NCI-H460 (cell line): Measurements from ENCODE around the gene LSAMP. TPM values are rescaled to one million over a fixed set of nuclear protein-coding genes. Genes with fewer than 3 reads are reported as not detected.
"Not testable (repeated sequence)": the region's sequence is repeated elsewhere in the genome, so short reads cannot be mapped to it uniquely, and the experiment has no call there.

ENCODE experiments used
- DNase-seq: peaks from one replicate; pipeline ENCODE4 v3.0.0-alpha.2; 2016; ENCODE audit warnings: low read depth; ENCODE audit errors: extremely low read depth
- total RNA-seq: library from RNA; depleted of rRNA; stranded (reverse); fragments of >200 nt; shearing (Covaris generic); gene quantifications from 2 replicates; pipeline ENCODE4 v1.2.3, GENCODE V29; 2014

The LSAMP gene
- total RNA-seq, 1 experiment from 2014 or later = 11.5 TPM

DNA sequence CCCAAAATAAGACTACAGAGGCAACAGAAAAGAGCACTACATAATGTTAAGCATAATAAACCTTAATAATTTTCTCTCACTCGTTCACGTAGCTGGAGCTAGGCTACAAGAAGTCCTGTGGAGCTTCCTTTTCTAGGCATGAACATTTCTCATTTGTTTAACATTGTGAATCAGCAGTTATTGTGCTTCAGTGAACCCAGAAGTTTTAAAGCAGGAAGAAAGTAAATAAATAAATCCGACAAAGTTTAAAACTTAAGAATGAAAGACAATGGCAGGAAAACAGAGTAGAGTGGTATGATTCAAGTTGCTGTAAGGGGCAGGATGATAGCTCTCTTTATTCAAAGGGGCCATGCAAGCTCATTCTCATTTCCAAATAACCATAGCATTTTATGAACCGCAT, 191.8 kb downstream of the LSAMP start:
- DNase-seq = peak; percentile 0

DNA sequence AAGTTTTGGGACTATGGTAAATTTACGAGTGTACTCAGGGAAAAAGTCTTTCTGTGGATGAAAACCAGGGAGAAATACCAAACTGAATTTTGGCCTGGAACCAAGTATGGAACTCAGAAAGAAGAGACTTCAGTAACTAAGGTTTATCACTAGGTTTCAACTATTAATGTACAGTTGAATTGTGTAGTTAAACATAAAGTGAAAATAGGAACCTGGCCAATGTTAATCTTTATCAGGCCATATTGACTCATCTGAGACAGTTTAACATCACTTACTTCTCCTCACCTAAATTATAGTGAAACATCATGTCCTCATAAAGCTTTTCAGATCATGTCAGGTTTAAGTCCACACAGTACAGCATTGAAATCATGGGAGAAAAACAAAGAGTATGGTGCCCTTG, 197.7 kb downstream of the LSAMP start:
- DNase-seq = no peak

- no peak for DNase-seq
These were observed 198.8 kb downstream of the LSAMP start for GRCh38 chr3:116246406-116246980.

DNA sequence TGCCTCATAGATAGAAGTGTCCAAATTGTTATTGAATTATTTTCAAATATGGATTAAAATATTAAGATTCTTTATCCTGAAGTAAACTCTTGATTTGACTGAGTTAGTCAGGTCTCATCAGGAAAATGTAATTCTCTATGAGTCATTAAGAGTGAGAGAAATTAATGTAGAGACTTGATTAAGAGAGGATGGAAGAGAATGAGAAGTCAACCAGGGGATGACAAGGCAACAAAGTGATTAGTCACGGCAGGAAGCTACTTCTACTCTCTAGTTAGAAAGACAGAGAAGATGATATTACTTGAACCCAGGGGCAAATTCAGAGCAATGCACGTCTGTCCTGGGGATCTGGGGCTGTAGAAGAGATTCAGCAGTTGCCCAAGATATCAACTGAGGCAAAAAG, 202.5 kb downstream of the LSAMP start:
- no peak for DNase-seq

- DNase-seq = no peak
These were observed 203.6 kb downstream of the LSAMP start for GRCh38 chr3:116241677-116242076.

- DNase-seq = no peak
These were observed 205.0 kb downstream of the LSAMP start for GRCh38 chr3:116240261-116240660.

DNA sequence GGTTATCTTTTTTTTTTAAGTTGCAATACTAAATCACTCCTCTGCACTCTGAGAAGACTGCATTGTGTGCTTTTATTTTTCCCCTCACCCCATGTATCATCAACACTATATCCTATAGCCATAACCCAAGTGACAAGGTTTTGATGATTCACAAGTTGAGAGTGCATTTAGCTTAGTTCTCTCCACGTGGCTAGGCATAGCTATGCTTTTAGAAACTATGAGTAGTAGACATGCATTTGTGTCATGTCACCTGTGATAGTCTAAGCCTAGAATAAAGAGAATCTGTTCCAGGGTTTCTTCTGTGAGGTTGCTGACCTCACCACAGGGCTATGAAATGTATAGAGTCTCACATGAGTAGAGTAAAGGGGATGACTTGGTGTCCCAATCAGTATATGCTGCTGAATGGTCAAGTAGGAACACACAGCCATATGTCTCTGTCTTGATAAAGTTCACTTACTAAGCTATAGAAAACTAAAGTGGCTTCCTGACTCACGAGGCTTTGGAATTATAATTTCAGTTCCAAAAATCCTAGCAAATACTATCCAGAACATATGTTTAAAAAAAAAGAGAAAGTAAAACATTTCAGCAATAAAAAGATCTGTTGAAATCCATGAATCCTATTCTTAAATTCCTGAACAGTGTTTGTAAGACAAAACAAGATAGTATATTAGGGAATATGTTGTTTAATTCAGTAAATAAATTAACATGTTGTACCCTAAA, 206.3 kb downstream of the LSAMP start:
- DNase-seq = no peak

DNA sequence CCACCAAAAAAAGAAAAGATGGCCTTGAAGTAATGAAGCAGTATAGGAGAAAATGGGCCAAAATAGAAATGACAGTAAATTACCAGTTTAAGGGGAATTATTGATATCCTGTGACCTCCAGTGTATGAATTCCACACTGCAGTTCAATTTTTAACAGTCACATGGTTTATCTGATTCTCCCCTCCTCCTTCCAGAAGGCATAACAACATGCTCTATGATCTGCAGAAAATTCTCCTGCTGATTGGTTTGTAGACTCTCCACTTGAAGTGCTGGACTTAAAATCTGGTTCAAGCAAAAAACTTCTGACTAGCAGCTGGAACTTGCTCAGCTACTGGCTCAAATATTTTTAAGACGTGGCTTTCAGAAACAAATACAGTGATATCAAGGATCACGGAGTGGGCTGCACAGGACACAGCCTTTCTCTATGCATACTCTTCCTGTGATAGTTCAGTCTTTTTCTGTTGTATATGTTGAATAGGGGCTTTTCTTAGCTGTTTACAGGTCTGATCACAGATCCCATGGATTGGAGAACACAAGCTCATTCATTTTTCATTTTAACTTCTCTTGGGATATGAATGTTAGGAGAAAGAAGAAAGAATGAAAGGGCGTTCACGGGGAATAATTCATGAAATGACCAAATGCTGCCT, 211.5 kb downstream of the LSAMP start:
- no peak for DNase-seq

DNA sequence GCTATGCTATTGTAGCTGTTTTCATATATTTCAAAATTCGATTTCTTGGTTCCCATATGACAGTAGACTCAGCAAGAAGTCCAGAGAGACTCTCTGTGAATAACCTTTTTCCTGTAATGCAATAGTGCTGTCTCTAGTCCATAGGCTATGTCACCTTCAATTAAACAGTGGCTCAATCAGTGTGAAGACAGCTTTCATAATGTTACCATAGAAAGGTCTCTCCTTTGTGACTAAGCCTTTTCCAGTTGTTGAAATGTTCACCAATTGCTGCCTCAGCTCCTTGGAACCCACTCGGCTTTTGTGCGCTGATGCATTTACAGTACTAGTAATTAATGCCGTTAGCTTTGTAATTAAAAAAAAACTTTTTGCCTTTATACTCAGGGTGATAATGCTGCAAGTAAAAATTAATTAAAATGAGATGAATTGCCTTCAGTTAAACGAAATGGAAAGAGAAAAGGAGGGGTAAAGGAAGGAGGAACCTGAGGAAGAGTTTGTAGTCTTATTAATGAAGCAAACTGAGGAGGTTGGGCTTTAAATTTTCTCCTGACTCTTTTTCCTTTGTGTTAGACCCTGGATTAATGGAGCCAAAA, 214.8 kb downstream of the LSAMP start:
- DNase-seq = no peak

- no peak for DNase-seq
These were observed 219.0 kb downstream of the LSAMP start for GRCh38 chr3:116226266-116226665.

GRCh38 chr3:116216761-116217160, 228.5 kb downstream of the LSAMP start:
- DNase-seq = no peak

GRCh38 chr3:116211901-116212300, 233.4 kb downstream of the LSAMP start:
- no peak for DNase-seq

DNA sequence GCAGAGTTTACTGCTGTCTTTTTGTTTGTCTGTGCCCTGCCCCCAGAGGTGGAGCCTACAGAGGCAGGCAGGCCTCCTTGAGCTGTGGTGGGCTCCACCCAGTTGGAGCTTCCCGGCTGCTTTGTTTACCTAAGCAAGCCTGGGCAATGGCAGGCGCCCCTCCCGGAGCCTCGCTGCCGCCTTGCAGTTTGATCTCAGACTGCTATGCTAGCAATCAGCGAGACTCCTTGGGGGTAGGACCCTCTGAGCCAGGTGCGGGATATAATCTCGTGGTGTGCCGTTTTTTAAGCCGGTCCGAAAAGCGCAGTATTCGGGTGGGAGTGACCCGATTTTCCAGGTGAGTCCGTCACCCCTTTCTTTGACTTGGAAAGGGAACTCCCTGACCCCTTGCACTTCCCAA, 236.5 kb downstream of the LSAMP start:
- DNase-seq = not testable (repeated sequence)

- no peak for DNase-seq
These were observed 244.2 kb downstream of the LSAMP start for GRCh38 chr3:116200956-116201690.

DNA sequence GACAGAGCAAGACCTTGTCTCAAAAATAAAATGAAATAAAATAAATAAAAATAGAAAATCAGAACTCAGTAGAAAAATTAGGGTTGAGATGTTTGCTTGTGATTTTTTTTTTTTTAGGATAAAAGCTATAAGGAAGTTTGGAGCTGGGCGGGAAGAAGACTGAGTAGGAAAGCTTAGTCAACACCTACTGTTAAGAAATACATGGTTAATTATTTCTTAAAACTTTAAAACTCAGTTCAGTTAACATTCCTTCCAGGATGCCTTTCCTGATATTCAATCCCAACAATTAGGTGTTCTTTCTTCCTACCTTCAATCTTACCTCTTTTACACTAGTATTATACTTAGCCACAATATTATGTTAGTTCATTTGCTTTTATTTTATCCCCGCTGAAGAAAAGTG, 246.2 kb downstream of the LSAMP start:
- DNase-seq = no peak

- no peak for DNase-seq
These were observed 247.2 kb downstream of the LSAMP start for GRCh38 chr3:116198087-116198486.

DNA sequence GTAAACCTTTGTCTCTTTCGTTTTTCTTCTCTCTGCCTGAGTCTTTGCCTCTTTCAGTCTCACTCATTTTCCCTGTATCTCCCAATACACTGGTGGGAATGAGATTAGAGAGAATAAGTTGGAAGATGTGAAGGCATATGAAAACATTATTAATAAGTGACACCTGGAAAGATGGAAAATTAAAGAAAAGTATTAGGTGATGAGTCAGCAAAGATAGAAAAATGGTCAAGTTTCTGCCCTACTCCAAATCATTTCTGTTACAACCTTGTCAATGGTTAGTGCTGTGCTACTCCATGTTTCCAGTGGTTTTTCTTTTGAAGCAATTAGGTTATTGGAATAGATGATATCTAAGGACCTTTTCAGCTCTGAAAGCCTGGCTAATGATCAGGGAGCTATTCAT, 252.8 kb downstream of the LSAMP start:
- DNase-seq = no peak

DNA sequence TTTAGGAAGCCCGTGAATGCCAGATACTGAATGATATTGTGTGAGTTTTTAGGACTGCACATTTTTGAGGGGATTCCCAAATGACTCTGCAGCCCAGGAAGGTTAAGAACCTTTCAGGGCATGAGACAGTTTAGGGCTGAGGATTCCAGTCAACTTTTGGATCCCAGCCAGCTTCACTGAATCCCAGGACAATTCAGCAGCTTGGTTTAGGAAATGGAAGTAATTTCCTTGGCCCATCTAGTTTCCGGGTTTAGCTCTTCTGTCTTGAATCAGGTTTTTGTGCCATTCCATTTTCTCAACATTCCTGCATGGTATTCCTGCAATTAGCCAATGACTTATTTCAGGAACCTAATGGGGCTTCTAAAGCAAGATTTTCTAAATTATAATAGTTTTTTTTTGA, 253.9 kb downstream of the LSAMP start:
- DNase-seq = no peak

- no peak for DNase-seq
These were observed 255.2 kb downstream of the LSAMP start for GRCh38 chr3:116190095-116190494.

DNA sequence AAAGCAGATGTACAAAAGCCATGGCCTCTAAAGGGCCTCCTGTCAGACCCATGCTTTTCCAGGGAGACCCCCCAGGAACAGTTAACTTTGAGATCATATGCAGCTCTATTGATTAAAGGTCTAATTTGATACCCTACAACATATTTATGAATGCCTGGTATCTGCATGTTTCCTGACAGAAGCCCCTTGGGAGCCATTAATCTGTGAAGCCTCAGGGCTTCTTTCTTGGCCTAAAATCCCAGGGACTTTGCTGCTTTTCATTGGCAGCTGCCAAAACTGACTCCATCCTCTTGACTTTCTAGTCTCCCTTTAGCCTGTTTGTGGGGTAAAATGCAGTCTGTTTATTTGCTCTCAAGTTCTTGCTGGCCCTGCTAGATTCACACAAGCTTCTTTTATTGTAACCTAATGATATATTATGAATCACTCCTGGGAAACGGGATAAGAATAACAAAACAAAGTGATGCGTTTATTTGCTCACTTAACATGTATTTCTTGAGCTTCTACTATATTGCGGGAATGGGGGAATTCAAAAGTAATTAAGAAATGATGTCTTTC, 257.0 kb downstream of the LSAMP start:
- DNase-seq = peak; percentile 1

DNA sequence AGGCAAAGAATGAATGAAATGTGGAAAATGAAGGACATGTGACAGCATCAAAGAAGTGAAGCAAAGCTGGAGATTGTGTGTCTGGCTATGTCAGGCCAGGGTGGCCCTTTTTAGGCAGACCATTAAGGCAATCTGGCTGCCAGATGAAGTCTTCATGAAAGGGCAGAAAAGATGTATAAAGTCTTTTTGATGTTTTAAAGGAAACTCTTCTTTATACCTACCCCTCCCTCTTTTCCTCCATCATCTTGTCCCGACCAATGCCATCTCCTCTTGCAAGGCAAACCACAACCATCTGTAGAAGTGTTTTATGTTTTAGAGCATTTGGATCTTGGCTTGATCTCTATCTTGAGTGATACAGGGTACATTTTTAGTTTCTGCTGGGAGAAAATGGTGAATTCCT, 259.2 kb downstream of the LSAMP start:
- DNase-seq = no peak
